DOHH2 (cell line): ENCODE data around the gene ZFPM1.

Source experiments
- H3F3A ChIP-seq: fragments of 200-600 bp; sonication (generic), shearing (Covaris generic); 2 replicates; pipeline ENCODE4 v1.6.0; 2016; ENCODE audit warnings: antibody characterized with exemption, mild to moderate bottlenecking; ENCODE audit not compliant: control insufficient read depth, insufficient read depth
- H3K27ac ChIP-seq: fragments of 200-600 bp; sonication (generic); 2 replicates; pipeline ENCODE4 v1.5.1; 2014; ENCODE audit warnings: low read depth, mild to moderate bottlenecking, low read length, moderate library complexity
- H3K27me3 ChIP-seq: fragments of 200-600 bp; sonication (generic); 2 replicates; pipeline ENCODE4 v1.6.1; 2014; ENCODE audit warnings: mild to moderate bottlenecking, low read length, mixed read lengths; ENCODE audit not compliant: control insufficient read depth
- H3K36me3 ChIP-seq: fragments of 200-600 bp; sonication (generic); 2 replicates; pipeline ENCODE4 v1.6.1; 2014; ENCODE audit warnings: mild to moderate bottlenecking, low read length, moderate library complexity, mixed read lengths; ENCODE audit not compliant: control insufficient read depth
- H3K4me1 ChIP-seq: fragments of 200-600 bp; sonication (generic); 2 replicates; pipeline ENCODE4 v1.6.1; 2014; ENCODE audit warnings: mild to moderate bottlenecking, low read length, mixed read lengths; ENCODE audit not compliant: control insufficient read depth
- H3K4me2 ChIP-seq: fragments of 200-600 bp; sonication (generic); 2 replicates; pipeline ENCODE4 v1.6.0; 2014; ENCODE audit warnings: mild to moderate bottlenecking, low read length, moderate library complexity
- H3K4me3 ChIP-seq: fragments of 200-600 bp; sonication (generic); 2 replicates; pipeline ENCODE4 v1.5.1; 2014; ENCODE audit warnings: mild to moderate bottlenecking, low read length, mixed read lengths
- H3K79me2 ChIP-seq: fragments of 200-600 bp; sonication (generic); 2 replicates; pipeline ENCODE4 v1.6.1; 2014; ENCODE audit warnings: mild to moderate bottlenecking, low read length, mixed read lengths; ENCODE audit not compliant: control insufficient read depth
- H3K9me2 ChIP-seq: fragments of 200-600 bp; sonication (generic); replicated peaks from 2 replicates; pipeline ENCODE4 v1.6.1; 2014; ENCODE audit warnings: mild to moderate bottlenecking, low read length, mixed read lengths; ENCODE audit not compliant: control insufficient read depth
- H3K9me3 ChIP-seq: fragments of 200-600 bp; sonication (generic); 2 replicates; pipeline ENCODE4 v1.6.1; 2014; ENCODE audit warnings: antibody characterized with exemption, low read length, mixed read lengths; ENCODE audit not compliant: control insufficient read depth, insufficient read depth
- H4K20me1 ChIP-seq: fragments of 200-600 bp; sonication (generic); 2 replicates; pipeline ENCODE4 v1.6.0; 2014; ENCODE audit warnings: low read depth, mild to moderate bottlenecking, antibody characterized with exemption, low read length, moderate library complexity; ENCODE audit not compliant: control insufficient read depth, insufficient read depth
- EZH2phosphoT487 ChIP-seq: fragments of 200-600 bp; sonication (generic); IDR thresholded peaks from 2 replicates; pipeline ENCODE4 v1.6.1; 2017; ENCODE audit warnings: borderline replicate concordance, mild to moderate bottlenecking, antibody characterized with exemption, low read length, moderate library complexity, mixed read lengths
- TF ChIP-seq, protein P1 (sequence below): fragments of 200-600 bp; sonication (generic); IDR thresholded peaks from one replicate; pipeline ENCODE4 v1.5.1; 2014; ENCODE audit warnings: antibody characterized with exemption, mild to moderate bottlenecking, low read depth, low read length; ENCODE audit not compliant: poor library complexity, severe bottlenecking

ZFPM1 gene

DNA sequence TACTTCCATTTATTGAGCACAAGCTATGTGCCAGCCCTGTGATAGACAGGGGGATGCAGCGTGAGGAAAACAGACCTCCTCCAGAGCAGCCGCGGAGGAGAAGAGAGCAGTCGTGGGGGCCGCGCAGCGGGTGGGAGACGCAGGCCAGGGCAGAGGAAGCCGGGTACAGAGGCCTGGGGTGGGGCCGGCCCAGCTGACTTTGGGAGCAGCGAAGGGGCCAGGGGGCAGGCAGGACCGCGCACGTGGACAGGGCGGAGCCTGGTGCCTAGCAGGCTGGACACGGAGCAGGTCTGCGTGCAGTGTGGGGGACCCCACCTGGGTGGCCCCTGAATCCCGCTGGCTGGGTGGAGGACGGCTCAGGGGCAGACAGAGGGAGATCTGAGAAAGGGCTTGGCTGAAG is 46.2 kb downstream of the ZFPM1 start:
- TF ChIP-seq EZH2phosphoT487: no peak
- TF ChIP-seq, protein P1, sequence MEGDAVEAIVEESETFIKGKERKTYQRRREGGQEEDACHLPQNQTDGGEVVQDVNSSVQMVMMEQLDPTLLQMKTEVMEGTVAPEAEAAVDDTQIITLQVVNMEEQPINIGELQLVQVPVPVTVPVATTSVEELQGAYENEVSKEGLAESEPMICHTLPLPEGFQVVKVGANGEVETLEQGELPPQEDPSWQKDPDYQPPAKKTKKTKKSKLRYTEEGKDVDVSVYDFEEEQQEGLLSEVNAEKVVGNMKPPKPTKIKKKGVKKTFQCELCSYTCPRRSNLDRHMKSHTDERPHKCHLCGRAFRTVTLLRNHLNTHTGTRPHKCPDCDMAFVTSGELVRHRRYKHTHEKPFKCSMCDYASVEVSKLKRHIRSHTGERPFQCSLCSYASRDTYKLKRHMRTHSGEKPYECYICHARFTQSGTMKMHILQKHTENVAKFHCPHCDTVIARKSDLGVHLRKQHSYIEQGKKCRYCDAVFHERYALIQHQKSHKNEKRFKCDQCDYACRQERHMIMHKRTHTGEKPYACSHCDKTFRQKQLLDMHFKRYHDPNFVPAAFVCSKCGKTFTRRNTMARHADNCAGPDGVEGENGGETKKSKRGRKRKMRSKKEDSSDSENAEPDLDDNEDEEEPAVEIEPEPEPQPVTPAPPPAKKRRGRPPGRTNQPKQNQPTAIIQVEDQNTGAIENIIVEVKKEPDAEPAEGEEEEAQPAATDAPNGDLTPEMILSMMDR: no peak
- H3K4me1 ChIP-seq: no peaks in the 10 kb centered on the region
- H3K4me2 ChIP-seq: no peak overlapping the region
- H3K36me3 ChIP-seq: no peaks in the 10 kb centered on the region
- no peaks in the 10 kb centered on the region for H4K20me1 ChIP-seq
- no peaks in the 10 kb centered on the region for H3F3A ChIP-seq
- no peaks in the 10 kb centered on the region for H3K79me2 ChIP-seq
- no peak overlapping the region for H3K4me3 ChIP-seq
- H3K9me2 ChIP-seq: no peaks in the 10 kb centered on the region
- no peaks in the 10 kb centered on the region for H3K9me3 ChIP-seq
- no peak overlapping the region for H3K27ac ChIP-seq
- H3K27me3 ChIP-seq: no peaks in the 10 kb centered on the region

DNA sequence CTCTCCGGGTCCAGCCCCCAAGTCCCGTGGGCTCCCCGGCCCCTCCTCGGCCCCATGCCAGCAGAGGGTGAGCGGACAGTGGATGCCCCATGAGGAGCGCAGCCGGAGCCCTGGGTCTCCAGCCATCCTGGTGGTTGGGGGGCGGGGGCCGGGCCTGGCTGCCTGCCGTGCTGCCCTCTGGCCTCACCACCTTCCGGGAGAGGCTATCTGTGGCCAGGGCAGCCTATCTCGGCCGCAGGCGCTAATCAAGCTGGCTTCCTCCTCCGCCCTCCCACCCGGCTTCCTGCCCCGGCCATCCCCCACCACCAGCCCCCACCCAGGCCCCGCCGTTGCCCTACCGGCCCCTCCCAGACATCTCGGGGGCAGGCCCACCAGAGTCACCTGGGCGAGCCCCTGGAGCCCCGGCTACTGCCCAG is 46.8 kb downstream of the ZFPM1 start:
- no peaks in the 10 kb centered on the region for H3K27me3 ChIP-seq
- no peak overlapping the region for H3K4me3 ChIP-seq
- H3K9me3 ChIP-seq: no peaks in the 10 kb centered on the region
- no peak overlapping the region for H3K4me2 ChIP-seq
- no peaks in the 10 kb centered on the region for H3K79me2 ChIP-seq
- H4K20me1 ChIP-seq: no peaks in the 10 kb centered on the region
- no peak overlapping the region for H3K27ac ChIP-seq
- no peaks in the 10 kb centered on the region for H3K36me3 ChIP-seq
- no peaks in the 10 kb centered on the region for H3F3A ChIP-seq
- TF ChIP-seq EZH2phosphoT487: no peak
- TF ChIP-seq, protein P1: no peak
- H3K4me1 ChIP-seq: no peaks in the 10 kb centered on the region
- no peaks in the 10 kb centered on the region for H3K9me2 ChIP-seq

DNA sequence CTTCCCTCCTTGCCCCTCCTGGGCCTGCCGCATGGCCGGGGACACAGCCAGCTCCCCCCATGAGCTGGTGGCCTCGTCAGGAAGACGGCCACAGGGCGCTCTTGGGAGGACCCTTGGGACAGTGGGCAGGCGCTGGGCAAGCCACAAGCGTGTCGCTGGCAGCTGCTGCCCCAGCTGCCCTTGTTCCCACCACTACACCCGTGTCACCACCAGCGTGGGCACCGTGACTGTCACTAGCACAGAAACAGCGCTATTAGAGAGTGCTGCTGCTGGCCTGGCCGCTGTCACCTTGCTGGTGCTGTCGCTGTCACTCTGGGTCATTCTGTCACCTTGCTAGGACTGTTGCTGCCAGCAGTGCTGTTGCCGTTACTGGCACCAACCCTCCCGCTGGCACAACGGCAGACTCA is 47.2 kb downstream of the ZFPM1 start:
- Histone ChIP-seq H4K20me1 (no peaks in the 10 kb centered on the region), H3K4me1 (peaks cover 3% of the 10 kb centered on the region; the same call in 1 of the 2 replicates), H3F3A (no peaks in the 10 kb centered on the region), H3K27me3 (no peaks in the 10 kb centered on the region), H3K36me3 (no peaks in the 10 kb centered on the region), H3K9me2 (no peaks in the 10 kb centered on the region), H3K9me3 (no peaks in the 10 kb centered on the region), H3K4me3 (no peak overlapping the region), H3K27ac (no peak overlapping the region), H3K4me2 (no peak overlapping the region), H3K79me2 (no peaks in the 10 kb centered on the region)
- TF ChIP-seq EZH2phosphoT487: no peak
- TF ChIP-seq, protein P1: no peak
